Smooth muscle cell of the umbilical artery (primary cell): ENCODE data around the gene ZFP82. TPM values are rescaled to one million over a fixed set of nuclear protein-coding genes. Genes with fewer than 3 reads are reported as not detected.

Source experiments
- total RNA-seq: library from RNA; depleted of rRNA; stranded (reverse); fragments of >200 nt; gene quantifications from 2 replicates; pipeline ENCODE4 v1.2.3, GENCODE V29; 2014

ZFP82 gene
- total RNA-seq, result 7.4 and 8.0 TPM in 2 replicates

GRCh38 chr19:36418287-36419001 lies at the start of gene ZFP82:
ZFP82 (minus strand) TSS chr19:36418644; CDS start chr19:36409789, 8,855 bp downstream.

DNA sequence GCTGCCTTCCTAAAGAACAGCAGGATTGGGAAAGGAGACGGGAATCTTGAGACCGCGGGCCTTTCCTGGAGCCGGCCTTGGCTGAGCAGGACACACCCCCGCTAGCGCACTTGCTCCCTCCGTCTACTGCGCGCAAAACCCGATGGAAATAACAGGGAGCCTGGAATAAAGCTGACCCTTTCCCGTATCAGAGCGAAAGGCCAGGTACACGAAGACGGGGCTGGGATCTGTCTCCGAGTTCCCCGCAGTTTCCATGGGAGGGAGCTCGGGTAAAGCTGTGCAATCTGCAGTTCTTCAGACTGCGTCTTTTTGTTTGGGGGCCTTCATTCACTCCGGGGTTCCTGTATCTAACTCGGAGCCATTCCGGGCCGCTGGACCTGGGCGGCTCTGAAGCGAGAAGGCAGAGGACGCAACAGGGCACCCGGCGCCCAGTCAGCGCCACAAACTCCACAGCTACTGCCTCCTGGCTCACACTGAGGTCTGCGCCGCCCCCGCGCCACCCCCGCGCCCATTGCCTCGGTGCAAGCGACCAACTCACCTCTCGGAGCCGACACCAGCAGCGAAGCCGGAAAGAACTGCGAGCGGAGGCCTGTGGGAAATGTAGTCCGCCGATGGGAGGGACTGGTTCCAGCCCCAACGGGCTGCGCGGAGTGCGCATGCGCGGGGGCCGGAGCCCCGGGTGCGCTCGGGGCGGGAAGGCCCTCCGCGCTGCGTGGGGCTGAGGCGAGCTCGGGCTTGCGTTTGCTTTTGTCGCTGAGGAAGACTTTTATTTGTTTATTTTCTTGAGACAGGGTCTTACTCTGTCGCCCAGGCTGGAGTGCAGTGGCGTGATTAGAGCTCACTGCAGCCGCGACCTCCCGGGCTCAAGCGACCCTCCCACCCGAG lies 39.6 kb downstream of the ZFP82 start, which contains the start of gene ZFP14:
TSS of gene ZFP14 (minus strand) at position 577 of the 885 bp plus-strand sequence. CDS start 11,309 bp downstream, outside the sequence.

Other genes with a start within 250 kb of the ZFP82 start
- gene ZNF565, start 204.0 kb downstream of the ZFP82 start, total RNA-seq, result 5.4 and 6.2 TPM in 2 replicates
- gene ZNF146, start 203.5 kb downstream of the ZFP82 start, total RNA-seq, result 101 and 133 TPM in 2 replicates
- 2.6 and 5.0 TPM in 2 replicates for gene ZFP14, start 39.4 kb downstream of the ZFP82 start, total RNA-seq
- gene ZNF566, start 70.9 kb upstream of the ZFP82 start, total RNA-seq, result 10.1 and 11.4 TPM in 2 replicates
- gene ZNF260, start 109.6 kb upstream of the ZFP82 start, total RNA-seq, result 13.4 and 14.2 TPM in 2 replicates
- 11.0 and 13.8 TPM in 2 replicates for gene ZNF529, start 154.6 kb upstream of the ZFP82 start, total RNA-seq
- 6.7 and 8.6 TPM in 2 replicates for gene ZNF382, start 186.7 kb upstream of the ZFP82 start, total RNA-seq
- 11.8 and 18.1 TPM in 2 replicates for gene ZNF461, start 248.2 kb upstream of the ZFP82 start, total RNA-seq